GM21528 (cell line): ENCODE measurements around the gene TNFRSF13B.
"Not testable (repeated sequence)": the region's sequence is repeated elsewhere in the genome, so short reads cannot be mapped to it uniquely, and the experiment has no call there.

Experiments used
- ATAC-seq: cut with Tn5 transposase; IDR thresholded peaks from one replicate; pipeline ENCODE4 v1.9.1; 2021; ENCODE audit warnings: mild to moderate bottlenecking, moderate library complexity; ENCODE audit not compliant: unreplicated experiment, low FRiP score

Gene TNFRSF13B

GRCh38 chr17:16915752-16916556 is 56.0 kb downstream of the TNFRSF13B start:
- no peak for ATAC-seq

DNA sequence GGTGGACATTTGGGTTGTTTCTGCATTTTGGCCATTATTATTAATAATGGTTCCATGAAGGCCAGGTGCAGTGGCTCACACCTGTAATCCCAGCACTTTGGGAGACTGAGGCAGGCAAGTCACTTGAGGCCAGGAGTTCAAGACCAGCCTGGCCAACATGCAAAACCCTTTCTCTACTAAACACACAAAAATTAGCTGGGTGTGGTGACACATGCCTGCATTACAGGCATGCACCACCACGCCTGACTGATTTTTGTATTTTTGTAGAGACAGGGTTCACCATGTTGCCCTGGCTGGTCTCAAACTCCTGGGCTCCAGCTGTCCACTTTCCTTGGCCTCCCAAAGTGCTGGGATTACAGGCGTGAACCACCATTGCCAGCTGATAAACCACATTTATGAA is 58.5 kb downstream of the TNFRSF13B start:
- ATAC-seq = no peak

GRCh38 chr17:16912021-16912962 is 59.6 kb downstream of the TNFRSF13B start:
- ATAC-seq = no peak

DNA sequence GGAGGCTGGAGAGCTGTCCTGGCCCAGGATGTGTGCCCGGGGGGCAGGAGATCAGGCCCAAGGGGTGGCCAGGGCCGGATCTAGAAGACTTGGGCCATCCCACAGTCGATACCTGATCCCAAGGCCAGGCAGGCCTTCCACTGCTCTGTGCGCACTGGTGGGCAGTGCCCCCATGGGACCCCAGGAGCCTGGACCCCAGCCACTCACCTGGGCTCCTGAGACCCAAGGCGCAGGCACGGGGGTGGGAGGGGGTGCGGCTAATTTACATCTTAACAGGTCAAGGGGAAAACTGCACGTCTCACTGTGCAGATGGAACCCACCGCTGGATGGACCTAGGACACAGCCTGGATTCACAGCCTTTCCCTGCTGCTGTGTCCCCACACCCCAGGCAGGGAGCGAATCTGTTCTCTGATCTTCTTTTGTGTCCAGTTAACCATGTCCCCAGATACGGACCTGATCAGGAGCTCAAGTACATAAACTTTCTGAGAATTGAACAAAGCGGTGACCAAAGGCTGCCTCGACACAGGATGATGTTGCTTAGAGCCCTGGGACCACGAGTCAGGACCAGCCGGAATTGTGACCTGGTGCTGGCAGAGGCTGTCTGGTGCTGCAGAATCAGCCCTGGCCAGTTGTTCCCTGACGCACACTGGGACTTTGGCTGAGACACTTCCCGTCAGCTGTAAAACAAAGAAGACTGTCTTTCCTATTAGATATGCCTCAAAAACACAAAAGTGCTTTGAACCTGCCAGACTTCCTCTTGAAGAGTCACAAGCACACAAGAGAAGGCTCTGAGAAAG is 60.6 kb downstream of the TNFRSF13B start:
- ATAC-seq = no peak

- no peak for ATAC-seq
Observed at GRCh38 chr17:16910341-16910740, 61.6 kb downstream of the TNFRSF13B start.

DNA sequence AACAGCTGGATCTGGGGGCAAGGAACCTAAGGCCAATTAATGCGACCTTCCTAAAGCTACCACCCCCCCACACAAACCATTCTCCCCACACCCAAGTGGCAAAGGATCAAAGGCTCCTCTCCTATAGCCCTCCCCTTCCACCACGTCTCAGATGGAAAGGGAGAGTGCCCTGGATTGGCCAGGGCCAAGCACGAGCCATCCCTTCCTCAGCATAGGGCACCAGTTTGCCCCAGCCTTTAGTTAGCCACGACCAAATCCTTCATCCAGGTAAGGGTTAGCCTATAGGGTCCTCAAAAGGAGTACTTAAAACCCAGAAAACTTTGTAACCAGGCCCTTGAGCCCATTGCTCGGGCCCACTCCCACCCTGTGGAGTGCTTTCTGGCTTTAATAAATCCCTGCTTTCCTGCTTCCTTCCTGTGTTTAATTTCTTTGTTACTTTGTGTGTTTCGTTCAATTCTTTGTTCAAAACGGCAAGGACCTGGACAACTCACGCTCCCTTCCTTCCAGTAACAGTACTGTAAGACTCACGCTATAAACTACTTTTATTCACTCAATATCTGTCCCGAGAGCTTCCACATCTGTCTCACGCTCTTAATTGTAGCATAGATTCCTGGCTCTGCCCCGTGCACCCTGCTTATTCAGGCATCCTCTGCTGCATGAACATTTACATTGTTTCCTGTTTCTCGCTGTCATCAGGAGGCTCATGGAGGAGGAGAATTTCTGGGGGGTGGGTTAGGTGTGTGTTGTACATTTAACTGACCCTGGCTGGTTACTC is 62.3 kb downstream of the TNFRSF13B start:
- no peak for ATAC-seq

DNA sequence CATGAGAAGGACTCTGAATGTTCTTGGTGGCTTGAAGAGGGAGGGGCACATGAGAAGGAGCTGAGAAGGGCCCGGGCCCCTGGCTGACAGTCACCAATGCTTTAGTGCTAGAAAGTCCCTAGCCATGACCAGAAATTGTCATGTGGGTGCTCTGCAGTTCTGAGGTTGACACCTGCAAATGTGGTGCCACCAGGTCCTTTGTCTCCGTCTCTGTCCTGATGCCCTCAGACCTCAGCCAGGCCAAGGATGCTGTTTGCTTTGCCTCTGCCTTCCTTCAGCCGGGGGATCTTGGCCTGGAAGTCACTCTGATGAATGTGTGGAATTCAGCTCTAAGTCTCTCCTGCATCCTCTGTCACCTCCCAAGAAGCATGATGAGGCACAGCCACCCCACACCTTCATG is 63.6 kb downstream of the TNFRSF13B start:
- ATAC-seq = no peak

DNA sequence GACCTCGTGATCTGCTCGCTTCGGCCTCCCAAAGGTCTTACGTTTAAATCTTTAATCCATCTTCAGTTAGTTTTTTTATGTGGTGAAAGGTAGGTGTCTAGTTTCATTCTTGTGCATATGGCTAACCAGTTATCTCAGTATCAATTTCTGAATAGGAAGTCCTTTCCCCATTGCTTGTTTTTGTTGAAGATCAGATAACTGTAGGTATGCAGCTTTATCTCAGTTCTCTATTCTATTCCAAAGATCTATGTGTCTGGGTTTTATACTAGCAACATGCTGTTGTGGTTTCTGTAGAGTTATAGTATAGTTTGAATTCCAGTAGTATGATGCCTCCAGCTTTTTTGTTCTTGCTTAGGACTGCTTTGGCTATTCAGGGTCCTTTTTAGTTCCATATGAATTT is 65.2 kb downstream of the TNFRSF13B start:
- no peak for ATAC-seq

DNA sequence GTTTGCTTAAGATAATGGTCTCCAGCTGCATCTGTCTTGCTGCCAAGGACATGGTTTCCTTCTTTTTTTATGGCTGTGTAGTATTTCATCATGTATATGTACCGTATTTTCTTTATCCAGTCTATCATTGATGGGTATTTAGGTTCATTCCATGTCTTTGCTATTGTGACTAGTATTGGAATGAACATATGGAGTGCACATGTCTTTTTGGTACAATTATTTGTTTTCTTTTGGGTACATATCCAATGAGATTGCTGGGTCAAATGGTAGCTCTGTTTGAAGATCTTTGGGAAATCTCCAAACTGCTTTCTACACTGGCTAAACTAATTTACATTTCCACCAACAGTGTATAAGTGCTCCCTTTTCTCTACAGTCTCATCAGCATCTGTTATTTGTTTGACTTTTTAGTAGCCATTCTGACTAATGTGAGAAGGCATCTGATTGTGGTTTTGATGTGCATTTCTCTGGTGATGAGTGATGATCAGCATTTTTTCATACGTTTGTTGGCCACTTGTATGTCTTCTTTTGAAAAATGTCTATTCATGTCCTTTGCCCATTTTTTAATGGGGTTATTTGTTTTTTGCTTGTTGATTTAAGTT is 66.2 kb downstream of the TNFRSF13B start:
- ATAC-seq = no peak

DNA sequence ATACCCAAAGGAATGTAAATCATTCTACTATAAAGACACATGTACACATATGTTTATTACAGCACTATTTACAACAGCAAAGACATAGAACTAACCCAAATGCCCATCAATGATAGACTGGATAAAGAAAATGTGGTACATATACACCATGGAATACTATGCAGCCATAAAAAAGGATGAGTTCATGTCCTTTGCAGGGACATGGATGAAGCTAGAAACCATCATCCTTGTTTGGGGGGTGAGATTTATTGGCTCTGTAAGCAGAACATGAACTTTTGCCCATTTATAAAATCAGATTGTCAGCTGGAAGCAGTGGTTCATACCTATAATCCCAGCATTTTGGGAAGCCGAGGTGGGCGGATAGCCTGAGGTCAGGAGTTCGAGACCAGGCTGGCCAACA is 68.8 kb downstream of the TNFRSF13B start:
- not testable (repeated sequence) for ATAC-seq

GRCh38 chr17:16900288-16900882 is 71.5 kb downstream of the TNFRSF13B start:
- ATAC-seq = no peak

- ATAC-seq = not testable (repeated sequence)
Observed at GRCh38 chr17:16897211-16897896, 74.6 kb downstream of the TNFRSF13B start.

DNA sequence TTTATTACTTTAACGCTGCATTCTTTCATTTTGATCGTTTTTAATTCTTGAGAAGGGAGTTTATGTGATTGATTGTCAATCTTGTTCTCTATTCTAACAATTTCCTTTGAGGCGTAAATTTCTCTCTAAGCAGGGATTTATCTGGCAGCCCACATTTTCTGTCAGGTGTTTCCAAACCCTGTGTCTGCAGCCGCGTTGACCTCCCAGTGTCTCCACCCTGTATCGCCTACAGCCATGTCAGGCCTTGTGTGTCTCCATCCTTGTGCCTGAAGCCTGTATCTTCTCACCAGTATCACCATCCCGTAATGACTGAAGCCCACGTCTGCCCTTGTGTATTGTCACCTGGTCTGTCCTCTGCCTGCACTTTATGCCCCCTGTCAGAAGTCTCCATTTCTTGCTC is 75.7 kb downstream of the TNFRSF13B start:
- ATAC-seq = not testable (repeated sequence)

- not testable (repeated sequence) for ATAC-seq
Observed at GRCh38 chr17:16893527-16893926, 78.4 kb downstream of the TNFRSF13B start.

GRCh38 chr17:16892876-16893454 is 79.0 kb downstream of the TNFRSF13B start:
- ATAC-seq = not testable (repeated sequence)

GRCh38 chr17:16889088-16889465 is 82.8 kb downstream of the TNFRSF13B start:
- ATAC-seq = no peak
